Mammary epithelial cell (primary cell): ENCODE measurements around the gene BICD2.

Source experiments
- EZH2 ChIP-seq: IDR thresholded peaks from 2 replicates; pipeline ENCODE4 v1.6.1; 2012; ENCODE audit warnings: low read length, inconsistent platforms, borderline replicate concordance
- TF ChIP-seq, protein P1 (sequence below), 2 donors: IDR thresholded peaks in 1 of 2; conservative IDR thresholded peaks in 1 of 2; 2 replicates each; pipeline ENCODE4 v1.5.1; 2011 to 2012; ENCODE audit warnings: inconsistent platforms in 2 of 2, low read length in 2 of 2, mild to moderate bottlenecking in 2 of 2, control low read depth in 1 of 2, low read depth in 1 of 2; ENCODE audit not compliant: insufficient read depth in 1 of 2; ENCODE audit errors: extremely low read depth in 1 of 2

DNA sequence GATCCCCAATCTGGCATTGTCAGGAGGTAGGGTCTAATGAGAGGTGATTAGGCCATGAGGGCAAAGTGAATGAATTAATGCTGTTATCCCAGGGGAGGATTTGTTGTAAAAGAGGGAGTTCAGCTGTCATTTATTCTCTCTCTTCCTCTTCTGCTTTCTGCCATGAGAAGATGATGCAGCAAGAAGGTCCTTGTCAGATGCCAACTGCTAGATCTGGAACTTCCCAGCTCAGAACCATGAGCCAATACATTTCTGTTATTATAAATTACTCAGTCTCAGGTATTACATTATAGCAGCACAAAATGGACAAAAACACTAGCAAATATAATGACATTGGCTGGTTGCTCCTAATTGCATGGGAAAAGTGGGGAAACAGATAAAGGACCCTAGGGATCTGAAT, 15.6 kb upstream of the BICD2 start:
- no peak for TF ChIP-seq EZH2
- TF ChIP-seq, protein P1, sequence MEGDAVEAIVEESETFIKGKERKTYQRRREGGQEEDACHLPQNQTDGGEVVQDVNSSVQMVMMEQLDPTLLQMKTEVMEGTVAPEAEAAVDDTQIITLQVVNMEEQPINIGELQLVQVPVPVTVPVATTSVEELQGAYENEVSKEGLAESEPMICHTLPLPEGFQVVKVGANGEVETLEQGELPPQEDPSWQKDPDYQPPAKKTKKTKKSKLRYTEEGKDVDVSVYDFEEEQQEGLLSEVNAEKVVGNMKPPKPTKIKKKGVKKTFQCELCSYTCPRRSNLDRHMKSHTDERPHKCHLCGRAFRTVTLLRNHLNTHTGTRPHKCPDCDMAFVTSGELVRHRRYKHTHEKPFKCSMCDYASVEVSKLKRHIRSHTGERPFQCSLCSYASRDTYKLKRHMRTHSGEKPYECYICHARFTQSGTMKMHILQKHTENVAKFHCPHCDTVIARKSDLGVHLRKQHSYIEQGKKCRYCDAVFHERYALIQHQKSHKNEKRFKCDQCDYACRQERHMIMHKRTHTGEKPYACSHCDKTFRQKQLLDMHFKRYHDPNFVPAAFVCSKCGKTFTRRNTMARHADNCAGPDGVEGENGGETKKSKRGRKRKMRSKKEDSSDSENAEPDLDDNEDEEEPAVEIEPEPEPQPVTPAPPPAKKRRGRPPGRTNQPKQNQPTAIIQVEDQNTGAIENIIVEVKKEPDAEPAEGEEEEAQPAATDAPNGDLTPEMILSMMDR (conservative IDR thresholded peaks at IDR 0.05 in 1 of 2, IDR thresholded peaks at IDR 0.05 in 1 of 2; ENCODE audit: extremely low read depth in 1 of 2, insufficient read depth in 1 of 2, low read depth in 1 of 2, low read length in 2 of 2), result no peak
